Pancreas (tissue), 10 donors: Measurements from ENCODE around the gene TRPM7. TPM values are rescaled to one million over a fixed set of nuclear protein-coding genes. Genes with fewer than 3 reads are reported as not detected.

ENCODE experiments used
- ATAC-seq, 4 donors: fragments of 200-7000 bp; cut with Tn5 transposase; one replicate each; pipeline versions ENCODE4 v1.8.0 to v1.9.1; 2020; ENCODE audit warnings: mild to moderate bottlenecking in 4 of 4, moderate library complexity in 4 of 4
- DNase-seq, 6 donors: peaks; one replicate each; pipeline ENCODE4 v3.0.0-alpha.2; 2020
- FAIRE-seq: peaks from 2 replicates; lab custom pipeline; 2012; peaks lifted over from hg19 to GRCh38; lab: Jason Lieb, UNC
- H3K27ac ChIP-seq, 4 donors: fragments of 200-600 bp; sonication (generic); 1 replicate in 3 of 4; 2 replicates in 1 of 4; pipeline versions ENCODE4 v1.5.0 to v1.8.0; 2020
- H3K27me3 ChIP-seq, 4 donors: fragments of 200-600 bp; one replicate each; pipeline ENCODE4 v1.8.0; 2021
- H3K36me3 ChIP-seq, 3 donors: fragments of 200-600 bp; sonication (generic) in 1 of 3; one replicate each; pipeline versions ENCODE4 v1.5.0 to v1.8.0; 2020 to 2021
- H3K4me1 ChIP-seq, 3 donors: fragments of 200-600 bp; one replicate each; pipeline ENCODE4 v1.8.0; 2021
- H3K4me3 ChIP-seq, 4 donors: fragments of 200-600 bp; sonication (generic) in 2 of 4; one replicate each; pipeline versions ENCODE4 v1.5.0 to v1.8.0; 2020 to 2021
- H3K9me3 ChIP-seq, 4 donors: fragments of 200-600 bp; one replicate each; pipeline ENCODE4 v1.8.0; 2021
- CTCF ChIP-seq, 4 donors: fragments of 200-600 bp; sonication (generic) in 3 of 4; IDR thresholded peaks; one replicate each; pipeline versions ENCODE4 v1.5.0 to v1.8.0; 2021; ENCODE audit warnings: antibody characterized with exemption in 4 of 4
- intact Hi-C, 3 donors: fragments of 100-400 bp; cut with DNase I; formaldehyde crosslinking; loops; one replicate each; pipeline versions ENCODE4 v1.11.1 to v1.14.2; 2022
- polyA plus RNA-seq, 2 donors: library from polyadenylated mRNA; stranded (reverse); fragments of 200-250 nt; gene quantifications; one replicate each; pipeline ENCODE4 v1.2.3, GENCODE V29; 2013
- total RNA-seq, 6 donors: library from RNA; stranded (reverse); fragmentation: NEBNext Ultra II Directional in 4 of 6; extraction: Animal tissue kit (Norgen Biotek cat#: 25700) in 4 of 6; gene quantifications; one replicate each; pipeline versions ENCODE4 v1.2.1 to v1.2.4, GENCODE V29; 2021 to 2023
- donor health status: healthy with polysubstance abuse.
- donor health status: DM: no; HTN: no; CAD: no; lungs with moderate emphysema.
- donor health status: DM: no; HTN: no; CAD: no.
- donor health status: control.
- donor health status: control.
- donor health status: Bipolar disorder and iron deficiency.
- donor health status: DM: yes; HTN: yes; CAD: no.
- donor health status: DM: no; HTN: no; CAD: no.
- donor health status: DM: no; HTN: no; CAD: no.
- donor health status: DM: yes; HTN: yes; CAD: no.

Gene TRPM7
- total and polyA plus RNA-seq, 8 donors = 4.6 to 20.7 (median 13.9) TPM

GRCh38 chr15:50513001-50513400 lies 173.6 kb downstream of the TRPM7 start:
- Histone ChIP-seq H3K9me3 (no peaks in the 10 kb centered on the region), H3K27me3 (no peaks in the 10 kb centered on the region), H3K27ac (no peak overlapping the region), H3K4me3 (no peak overlapping the region), H3K36me3 (no peaks in the 10 kb centered on the region), H3K4me1 (no peaks in the 10 kb centered on the region)
- FAIRE-seq (no peak), DNase-seq (no peak), ATAC-seq (no peak)
- intact Hi-C loops = no loop called here
- TF ChIP-seq CTCF (IDR thresholded peaks at IDR 0.05) = no peak

Other genes with a start within 250 kb of the TRPM7 start
- under 1 TPM in 2 of 6 donors, not detected in 4; 0.32 to 0.35 TPM for gene USP50, start 140.1 kb downstream of the TRPM7 start, total RNA-seq
- not detected for gene USP50, start 140.1 kb downstream of the TRPM7 start, polyA plus RNA-seq
- gene SPPL2A, start 78.9 kb upstream of the TRPM7 start, total RNA-seq = 10 to 100 TPM; 39.4 to 64.4 (median 45.2) TPM
- 10 to 100 TPM; 29.8 to 48.6 TPM for gene SPPL2A, start 78.9 kb upstream of the TRPM7 start, polyA plus RNA-seq
- 1 to 10 TPM; 2.1 to 4.8 (median 2.7) TPM for gene AP4E1, start 221.9 kb upstream of the TRPM7 start, total RNA-seq
- 1 to 10 TPM; 1.1 to 1.5 TPM for gene AP4E1, start 221.9 kb upstream of the TRPM7 start, polyA plus RNA-seq